Measurements from ENCODE around the gene NRXN2.
"Not testable (repeated sequence)": the region's sequence is repeated elsewhere in the genome, so short reads cannot be mapped to it uniquely, and the experiment has no call there.

Gene NRXN2

DNA sequence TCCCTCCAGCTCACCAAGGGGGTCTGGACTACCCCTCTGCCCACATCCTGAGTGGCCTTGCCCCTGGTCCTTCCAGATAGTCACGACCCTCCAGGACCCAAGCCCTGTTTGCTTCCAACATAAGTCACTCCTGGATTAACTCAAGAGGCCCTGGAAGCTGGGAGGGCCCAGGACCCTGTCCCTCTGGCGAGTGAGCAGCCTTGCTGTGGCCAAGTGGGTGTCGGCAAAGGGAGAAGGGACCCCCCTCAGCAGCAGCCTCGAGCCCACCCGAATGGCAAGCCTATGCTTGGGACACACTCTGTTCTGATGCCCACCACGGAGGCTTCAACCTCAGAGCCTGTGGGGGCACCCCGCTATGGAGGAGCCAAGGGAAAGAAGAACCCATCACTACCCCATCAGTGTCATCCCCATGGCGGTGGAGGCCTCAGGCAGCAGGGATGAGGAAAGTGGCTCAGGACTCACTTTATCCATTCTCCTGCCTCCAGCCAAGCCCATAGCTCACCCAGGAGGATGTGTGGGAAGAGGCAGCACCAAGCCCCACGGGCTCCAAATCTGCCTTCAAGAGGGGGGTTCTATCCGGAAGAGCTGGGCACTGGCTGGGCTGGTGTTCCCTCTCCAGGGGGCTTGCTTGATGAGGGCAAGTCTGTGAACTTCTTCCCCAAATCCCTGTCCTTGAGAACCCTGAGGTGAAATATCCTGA is 119.4 kb downstream of the NRXN2 start:
- ATAC-seq (replicated peaks) (no peak), DNase-seq (no peak)
- Mint-ChIP-seq H3K4me1 (ENCODE audit: low read depth in 2 of 2) (no peaks in the 10 kb centered on the region), H3K9me3 (no peaks in the 10 kb centered on the region), H3K4me3 (no peak overlapping the region), H3K27ac (no peak overlapping the region), H3K27me3 (peaks cover 8 to 37% of the 10 kb centered on the region in 2 donors), H3K36me3 (ENCODE audit: insufficient read depth) (no peaks in the 10 kb centered on the region)

DNA sequence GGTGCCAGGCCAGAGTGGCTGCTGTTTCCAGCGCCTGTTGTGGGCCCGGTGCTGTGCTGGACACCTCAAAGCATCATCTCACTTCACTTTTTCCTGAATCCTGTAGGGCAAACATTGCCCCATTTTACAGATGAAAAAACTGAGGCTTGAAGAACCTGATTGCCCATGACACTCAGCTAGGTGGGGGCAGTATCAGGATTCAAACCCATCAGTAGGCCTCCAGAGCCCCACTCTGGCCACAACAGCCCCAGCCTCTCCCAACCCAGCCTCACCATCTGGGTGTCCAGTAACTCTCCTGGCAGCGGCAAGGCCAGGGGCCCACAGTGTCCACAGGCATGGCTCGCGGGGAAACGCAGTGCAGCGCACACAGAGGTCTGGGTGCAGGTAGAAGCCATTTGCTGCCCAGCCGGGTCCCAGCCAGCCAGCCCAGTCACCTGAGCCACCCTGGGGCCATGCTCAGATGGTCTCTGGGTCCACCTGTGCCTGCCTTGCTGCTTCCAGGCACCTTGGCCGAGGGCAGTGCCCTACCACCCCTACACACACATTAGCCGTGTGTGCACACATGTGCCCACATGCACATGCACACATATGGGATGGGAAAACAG is 120.4 kb downstream of the NRXN2 start:
- Mint-ChIP-seq H3K9me3 (no peaks in the 10 kb centered on the region), H3K27me3 (peaks cover 14 to 46% of the 10 kb centered on the region in 2 donors), H3K27ac (no peak overlapping the region), H3K4me1 (ENCODE audit: low read depth in 2 of 2) (no peaks in the 10 kb centered on the region), H3K4me3 (no peak overlapping the region), H3K36me3 (ENCODE audit: insufficient read depth) (no peaks in the 10 kb centered on the region)
- no peak for DNase-seq
- no peak for ATAC-seq (replicated peaks)

GRCh38 chr11:64601605-64602465 is 121.2 kb downstream of the NRXN2 start:
- Mint-ChIP-seq H3K27ac (no peak overlapping the region), H3K27me3 (peaks cover 20 to 52% of the 10 kb centered on the region in 2 donors), H3K36me3 (ENCODE audit: insufficient read depth) (no peaks in the 10 kb centered on the region), H3K4me3 (no peak overlapping the region), H3K4me1 (ENCODE audit: low read depth in 2 of 2) (no peaks in the 10 kb centered on the region), H3K9me3 (no peaks in the 10 kb centered on the region)
- no peak for DNase-seq
- no peak for ATAC-seq (replicated peaks)

- no peaks in the 10 kb centered on the region for H3K9me3 Mint-ChIP-seq
- no peak overlapping the region for H3K27ac Mint-ChIP-seq
- H3K4me1 Mint-ChIP-seq (ENCODE audit: low read depth in 2 of 2), result no peaks in the 10 kb centered on the region
- no peak overlapping the region for H3K4me3 Mint-ChIP-seq
- peaks cover 20 to 47% of the 10 kb centered on the region in 2 donors for H3K27me3 Mint-ChIP-seq
- ATAC-seq (replicated peaks) (no peak), DNase-seq (no peak)
- no peaks in the 10 kb centered on the region for H3K36me3 Mint-ChIP-seq (ENCODE audit: insufficient read depth)
Measured at GRCh38 chr11:64600281-64600992, 122.6 kb downstream of the NRXN2 start.

DNA sequence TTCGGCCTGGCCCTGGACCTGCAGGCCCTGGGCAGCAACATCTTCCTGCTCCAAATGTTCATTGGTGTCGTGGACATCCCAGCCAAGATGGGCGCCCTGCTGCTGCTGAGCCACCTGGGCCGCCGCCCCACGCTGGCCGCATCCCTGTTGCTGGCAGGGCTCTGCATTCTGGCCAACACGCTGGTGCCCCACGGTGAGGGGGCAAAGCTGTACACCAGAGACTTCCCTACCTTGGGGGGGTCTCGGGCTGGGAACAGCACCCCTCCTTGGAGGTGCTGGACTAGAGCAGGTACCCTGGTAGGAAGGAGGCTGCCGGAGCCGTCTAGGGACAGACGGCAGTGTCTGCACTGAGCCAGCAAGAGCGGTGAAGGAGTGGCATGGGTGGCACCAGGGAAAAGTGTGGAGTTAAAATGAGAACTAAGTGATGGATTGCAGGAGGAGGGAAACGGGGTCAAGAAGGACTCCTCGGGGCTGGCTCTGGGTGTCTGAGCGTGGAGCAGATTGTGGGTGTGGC is 123.2 kb downstream of the NRXN2 start:
- DNase-seq (no peak), ATAC-seq (replicated peaks) (no peak)
- Mint-ChIP-seq H3K9me3 (no peaks in the 10 kb centered on the region), H3K27me3 (peaks cover 19 to 40% of the 10 kb centered on the region in 2 donors), H3K4me1 (ENCODE audit: low read depth in 2 of 2) (no peaks in the 10 kb centered on the region), H3K27ac (no peak overlapping the region), H3K36me3 (ENCODE audit: insufficient read depth) (no peaks in the 10 kb centered on the region), H3K4me3 (no peak overlapping the region)

- Mint-ChIP-seq H3K36me3 (ENCODE audit: insufficient read depth) (no peaks in the 10 kb centered on the region), H3K4me3 (no peak overlapping the region), H3K4me1 (ENCODE audit: low read depth in 2 of 2) (no peaks in the 10 kb centered on the region), H3K9me3 (no peaks in the 10 kb centered on the region), H3K27ac (no peak overlapping the region), H3K27me3 (peaks cover 12 to 33% of the 10 kb centered on the region in 2 donors)
- ATAC-seq (replicated peaks) (no peak), DNase-seq (no peak)
Measured at GRCh38 chr11:64598797-64599697, 124.0 kb downstream of the NRXN2 start.

DNA sequence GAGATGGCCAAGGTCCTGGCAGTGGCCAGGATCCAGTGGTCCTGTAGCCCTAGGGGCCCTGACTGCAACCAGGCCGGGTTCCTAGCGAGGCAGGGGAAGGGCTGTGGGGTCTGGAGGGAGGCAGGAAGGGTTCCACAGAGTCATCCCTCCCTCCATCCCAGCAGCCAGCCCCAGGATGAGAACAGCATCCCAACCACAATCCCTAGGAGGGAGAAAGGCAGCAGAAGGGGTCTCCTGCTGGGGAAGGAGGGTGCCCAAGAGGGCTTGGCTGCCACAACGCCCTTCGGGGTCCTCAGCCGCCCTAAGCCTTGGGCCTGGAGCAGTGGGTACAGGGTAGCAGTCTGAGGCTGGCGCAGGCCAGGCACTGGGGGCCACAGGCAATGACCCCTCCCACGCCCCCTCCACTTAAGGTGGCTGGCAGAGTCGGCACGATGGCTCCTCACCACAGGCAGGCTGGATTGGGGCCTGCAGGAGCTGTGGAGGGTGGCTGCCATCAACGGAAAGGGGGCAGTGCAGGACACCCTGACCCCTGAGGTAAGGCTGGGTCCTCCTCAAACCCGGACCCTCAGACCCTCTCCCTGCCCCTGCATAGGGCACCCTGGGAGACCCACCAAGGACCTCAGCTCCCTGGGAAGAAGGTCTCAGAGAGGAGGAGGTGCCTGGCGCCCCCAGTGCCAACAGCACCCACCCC is 124.7 kb downstream of the NRXN2 start:
- Mint-ChIP-seq H3K27me3 (peaks cover 12 to 25% of the 10 kb centered on the region in 2 donors), H3K4me3 (no peak overlapping the region), H3K4me1 (ENCODE audit: low read depth in 2 of 2) (no peaks in the 10 kb centered on the region), H3K36me3 (ENCODE audit: insufficient read depth) (no peaks in the 10 kb centered on the region), H3K9me3 (no peaks in the 10 kb centered on the region), H3K27ac (no peak overlapping the region)
- DNase-seq (no peak), ATAC-seq (replicated peaks) (no peak)

GRCh38 chr11:64597671-64598101 is 125.3 kb downstream of the NRXN2 start:
- DNase-seq, result no peak

GRCh38 chr11:64595922-64596321 is 127.1 kb downstream of the NRXN2 start:
- H3K9me3 Mint-ChIP-seq; ATAC-seq (replicated peaks); H3K4me3 Mint-ChIP-seq; H3K36me3 Mint-ChIP-seq (ENCODE audit: insufficient read depth); DNase-seq; H3K27ac Mint-ChIP-seq; H3K4me1 Mint-ChIP-seq (ENCODE audit: low read depth in 2 of 2): not testable (repeated sequence)
- H3K27me3 Mint-ChIP-seq, result peaks cover 12 to 15% of the 10 kb centered on the region in 2 donors

More at GRCh38 chr11:64597671-64598101, 125.3 kb downstream of the NRXN2 start:
- Mint-ChIP-seq H3K27me3 (peaks cover 12 to 23% of the 10 kb centered on the region in 2 donors), H3K27ac (no peak overlapping the region), H3K36me3 (ENCODE audit: insufficient read depth) (no peaks in the 10 kb centered on the region), H3K4me3 (no peak overlapping the region), H3K4me1 (ENCODE audit: low read depth in 2 of 2) (no peaks in the 10 kb centered on the region), H3K9me3 (no peaks in the 10 kb centered on the region)
- no peak for ATAC-seq (replicated peaks)

- no peaks in the 10 kb centered on the region for H3K4me1 Mint-ChIP-seq (ENCODE audit: low read depth in 2 of 2)
- H3K36me3 Mint-ChIP-seq (ENCODE audit: insufficient read depth), result no peaks in the 10 kb centered on the region
- ATAC-seq (replicated peaks) (no peak), DNase-seq (no peak)
- H3K9me3 Mint-ChIP-seq, result no peaks in the 10 kb centered on the region
- no peak overlapping the region for H3K4me3 Mint-ChIP-seq
- H3K27me3 Mint-ChIP-seq, result peaks cover 14 to 20% of the 10 kb centered on the region in 2 donors
- H3K27ac Mint-ChIP-seq, result no peak overlapping the region
Measured at GRCh38 chr11:64594159-64594939, 128.6 kb downstream of the NRXN2 start.

Data from effector memory CD8-positive, alpha-beta T cell (primary cell).